Measurements from ENCODE around the gene MUSTN1. TPM values are rescaled to one million over a fixed set of nuclear protein-coding genes. Genes with fewer than 3 reads are reported as not detected.

The MUSTN1 gene
- total and polyA plus RNA-seq, 2 donors (not counting 1 experiment from before 2014, with no cell fraction given), result 0.79 to 11.2 TPM

- peaks cover 50% of the 10 kb centered on the region for H3K79me2 ChIP-seq (ENCODE audit: control insufficient read depth, insufficient read depth, low read length)
- DNase-seq (no peak), ATAC-seq (ENCODE audit: low read depth) (no peak)
- Mint-ChIP-seq H3K27ac (no peak overlapping the region), H3K4me1 (no peaks in the 10 kb centered on the region), H3K27me3 (no peaks in the 10 kb centered on the region), H3K4me3 (no peak overlapping the region), H3K9me3 (ENCODE audit: insufficient read depth) (no peaks in the 10 kb centered on the region)
- CTCF ChIA-PET, result interaction anchor here (1.2 kb wide), 1 partner anchor 40 kb away, joined by 3 read pairs; no protein-coding TSS in a partner anchor
- no peaks in the 10 kb centered on the region for H3K9me3 ChIP-seq (ENCODE audit: control extremely low read depth in 1 of 3, control insufficient read depth in 2 of 3, insufficient read depth in 1 of 3, low read length in 2 of 3)
- POLR2A ChIA-PET, result no interaction called here
- H3K4me1 ChIP-seq (ENCODE audit: control insufficient read depth in 2 of 2, insufficient read depth in 2 of 2, low read length in 2 of 2), result no peaks in the 10 kb centered on the region
- intact Hi-C loops (cut with micrococcal nuclease), result no loop called here
- H3K4me3 ChIP-seq (ENCODE audit: control extremely low read depth in 1 of 5, extremely low read depth in 1 of 5, insufficient read depth in 1 of 5, low read depth in 2 of 5, low read length in 4 of 5), result no peak overlapping the region
- TF ChIP-seq CTCF (IDR thresholded peaks at IDR 0.05) (no peak), EZH2 (IDR thresholded peaks at IDR 0.05; ENCODE audit: borderline replicate concordance, insufficient read depth, low read depth, low read length, poor library complexity, severe bottlenecking) (no peak)
- peaks cover 17% of the 10 kb centered on the region for H4K20me1 ChIP-seq (ENCODE audit: control insufficient read depth, insufficient read depth, low read length, poor library complexity, severe bottlenecking)
- 98% methylated on average over 4 of the region's 4 CpGs for WGBS (ENCODE audit: insufficient coverage)
- no peak overlapping the region for H2AFZ ChIP-seq (ENCODE audit: insufficient read depth, low read depth, low read length, poor library complexity, severe bottlenecking)
- H3K27me3 ChIP-seq (replicated peaks in 1 of 4; ENCODE audit: control extremely low read depth in 1 of 4, control insufficient read depth in 3 of 4, insufficient read depth in 4 of 4, low read length in 3 of 4), result no peaks in the 10 kb centered on the region
- no peak overlapping the region for H3K4me2 ChIP-seq (replicated peaks; ENCODE audit: low read depth, low read length, poor library complexity, severe bottlenecking)
- peaks cover 0 to 18% of the 10 kb centered on the region in 2 experiments for H3K36me3 ChIP-seq (replicated peaks in 1 of 2; ENCODE audit: control extremely low read depth in 1 of 2, control insufficient read depth in 1 of 2, extremely low read depth in 1 of 2, insufficient read depth in 2 of 2, low read length in 1 of 2)
- no peak overlapping the region for H3K27ac ChIP-seq (ENCODE audit: low read length in 2 of 2)
- H3K9ac ChIP-seq (ENCODE audit: low read length), result no peak overlapping the region
Measured at GRCh38 chr3:52881871-52882270, 47.1 kb upstream of the MUSTN1 start.

- H3K4me2 ChIP-seq (replicated peaks; ENCODE audit: low read depth, low read length, poor library complexity, severe bottlenecking), result no peak overlapping the region
- peaks cover 6% of the 10 kb centered on the region for H3K4me1 Mint-ChIP-seq
- no peak for TF ChIP-seq CTCF (IDR thresholded peaks at IDR 0.05)
- no peak for TF ChIP-seq EZH2 (IDR thresholded peaks at IDR 0.05; ENCODE audit: borderline replicate concordance, insufficient read depth, low read depth, low read length, poor library complexity, severe bottlenecking)
- H4K20me1 ChIP-seq (ENCODE audit: control insufficient read depth, insufficient read depth, low read length, poor library complexity, severe bottlenecking), result peaks cover 17% of the 10 kb centered on the region
- H3K36me3 ChIP-seq (replicated peaks in 1 of 2; ENCODE audit: control extremely low read depth in 1 of 2, control insufficient read depth in 1 of 2, extremely low read depth in 1 of 2, insufficient read depth in 2 of 2, low read length in 1 of 2), result peaks cover 0 to 11% of the 10 kb centered on the region in 2 experiments
- intact Hi-C loops (cut with micrococcal nuclease), result no loop called here
- ATAC-seq (ENCODE audit: low read depth) (no peak), DNase-seq (no peak)
- POLR2A ChIA-PET, result no interaction called here
- no peak overlapping the region for H2AFZ ChIP-seq (ENCODE audit: insufficient read depth, low read depth, low read length, poor library complexity, severe bottlenecking)
- WGBS (ENCODE audit: insufficient coverage), result 70% methylated on average over 2 of the region's 3 CpGs
- no peaks in the 10 kb centered on the region for H3K27me3 Mint-ChIP-seq
- H3K9me3 ChIP-seq (ENCODE audit: control extremely low read depth in 1 of 3, control insufficient read depth in 2 of 3, insufficient read depth in 1 of 3, low read length in 2 of 3), result no peaks in the 10 kb centered on the region
- no peak overlapping the region for H3K4me3 Mint-ChIP-seq
- peaks cover 41% of the 10 kb centered on the region for H3K79me2 ChIP-seq (ENCODE audit: control insufficient read depth, insufficient read depth, low read length)
- H3K4me3 ChIP-seq (ENCODE audit: control extremely low read depth in 1 of 5, extremely low read depth in 1 of 5, insufficient read depth in 1 of 5, low read depth in 2 of 5, low read length in 4 of 5), result no peak overlapping the region
- no peak overlapping the region for H3K9ac ChIP-seq (ENCODE audit: low read length)
- no peak overlapping the region for H3K27ac ChIP-seq (ENCODE audit: low read length in 2 of 2)
- no peaks in the 10 kb centered on the region for H3K9me3 Mint-ChIP-seq (ENCODE audit: insufficient read depth)
- H3K27ac Mint-ChIP-seq, result no peak overlapping the region
- no peaks in the 10 kb centered on the region for H3K27me3 ChIP-seq (replicated peaks in 1 of 4; ENCODE audit: control extremely low read depth in 1 of 4, control insufficient read depth in 3 of 4, insufficient read depth in 4 of 4, low read length in 3 of 4)
- CTCF ChIA-PET, result no interaction called here
- H3K4me1 ChIP-seq (ENCODE audit: control insufficient read depth in 2 of 2, insufficient read depth in 2 of 2, low read length in 2 of 2), result no peaks in the 10 kb centered on the region
Measured at GRCh38 chr3:52880474-52880873, 45.7 kb upstream of the MUSTN1 start.
